ENCODE measurements around the gene MAMDC2.

Gene MAMDC2

GRCh38 chr9:70064496-70064895, 20.8 kb downstream of the MAMDC2 start:
- no peak for DNase-seq (ENCODE audit: low spot score)

GRCh38 chr9:70065572-70065971, 21.9 kb downstream of the MAMDC2 start:
- DNase-seq (ENCODE audit: low spot score), result no peak

- no peak for DNase-seq (ENCODE audit: low spot score)
Measured at GRCh38 chr9:70066418-70066817, 22.8 kb downstream of the MAMDC2 start.

DNA sequence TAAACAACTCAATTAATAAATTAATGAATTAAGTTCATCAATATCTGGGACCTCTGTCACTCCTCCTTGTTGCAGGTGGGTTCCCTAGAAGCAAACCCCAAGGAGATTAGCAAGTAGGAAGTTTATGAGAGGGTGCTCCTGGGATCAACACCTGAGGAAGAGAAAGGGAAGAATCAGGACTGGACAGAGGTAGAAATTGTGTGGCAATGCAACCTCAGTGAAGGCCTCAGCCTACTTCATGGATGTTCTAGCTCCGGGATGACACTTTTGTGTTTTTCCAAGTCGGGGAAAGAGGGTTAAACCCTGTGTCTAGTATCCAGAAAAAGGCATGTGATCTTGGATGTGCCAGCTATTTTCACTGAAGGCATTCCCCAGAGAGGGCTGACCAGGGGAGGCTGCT, 23.2 kb downstream of the MAMDC2 start:
- DNase-seq (ENCODE audit: low spot score), result no peak

DNA sequence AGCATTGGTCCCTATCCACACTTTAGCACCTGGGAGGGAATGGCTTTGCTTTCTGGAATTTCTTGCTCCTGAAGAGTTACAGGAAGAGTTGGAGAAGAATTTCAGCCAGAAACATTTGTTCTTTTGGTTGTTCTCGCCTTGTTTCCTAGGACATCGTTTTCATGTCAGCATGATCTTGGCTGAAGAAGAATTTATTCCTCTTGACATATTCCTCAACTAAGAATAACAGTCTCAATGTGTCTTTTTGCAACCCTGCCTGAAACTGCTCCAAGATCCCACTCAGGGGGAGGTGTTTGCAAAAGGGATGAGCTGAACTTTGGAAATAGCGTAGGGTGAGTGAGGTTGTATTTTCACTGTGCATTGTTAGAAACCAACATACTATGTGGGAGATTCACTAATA, 26.1 kb downstream of the MAMDC2 start:
- DNase-seq (ENCODE audit: low spot score), result no peak

GRCh38 chr9:70073193-70073592, 29.5 kb downstream of the MAMDC2 start:
- no peak for DNase-seq (ENCODE audit: low spot score)

GRCh38 chr9:70073756-70074155, 30.1 kb downstream of the MAMDC2 start:
- DNase-seq (ENCODE audit: low spot score), result no peak

DNA sequence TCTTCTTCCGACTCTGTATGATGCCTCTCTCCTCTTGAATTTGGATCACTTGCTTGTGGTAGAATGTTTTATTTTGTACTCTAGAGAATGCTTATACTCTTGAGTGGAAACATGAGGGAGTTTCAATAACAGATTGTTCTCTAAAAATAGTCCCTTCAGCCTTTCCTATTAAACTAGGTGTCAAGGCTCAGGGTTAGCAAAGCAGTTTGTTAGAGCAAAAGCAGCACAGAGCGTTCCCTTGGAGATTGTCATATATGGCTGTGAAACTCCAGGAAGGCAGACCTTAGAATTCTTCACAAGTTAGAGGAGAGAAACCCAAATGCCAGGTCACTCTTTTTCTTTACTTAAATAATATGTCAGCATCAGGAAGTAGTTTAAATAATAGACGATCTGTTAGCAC, 33.0 kb downstream of the MAMDC2 start:
- DNase-seq (ENCODE audit: low spot score), result no peak

DNA sequence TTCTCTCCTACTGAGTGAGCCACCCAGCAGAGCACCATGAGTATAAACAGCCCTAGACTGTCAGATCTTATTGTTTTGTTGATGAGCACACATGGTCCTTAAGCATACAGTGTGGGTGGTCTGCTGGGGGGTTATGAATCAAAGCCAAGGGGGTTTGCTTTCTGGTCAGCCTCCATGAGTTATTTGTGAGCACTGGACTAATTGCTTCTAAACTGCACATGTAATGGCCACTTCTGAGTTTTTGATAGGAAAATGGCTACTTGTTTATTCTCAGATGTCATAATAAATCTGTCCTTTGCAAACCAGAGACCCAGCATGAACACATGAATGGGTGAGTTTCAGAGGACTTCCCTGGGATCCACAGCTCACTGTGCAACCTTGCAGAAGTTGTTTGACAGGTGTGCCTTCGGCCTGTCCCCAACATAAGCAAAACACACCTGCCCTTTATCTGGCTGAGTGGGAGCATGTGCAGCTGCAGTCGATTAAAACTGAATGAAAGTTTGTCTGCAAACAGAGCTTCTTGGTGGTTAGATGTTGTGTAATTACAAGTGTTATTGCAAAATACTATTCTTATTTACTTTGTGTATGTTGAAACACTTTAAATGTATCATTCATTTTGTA, 35.9 kb downstream of the MAMDC2 start:
- DNase-seq (ENCODE audit: low spot score), result no peak

- no peak for DNase-seq (ENCODE audit: low spot score)
Measured at GRCh38 chr9:70080481-70081119, 37.0 kb downstream of the MAMDC2 start.

DNA sequence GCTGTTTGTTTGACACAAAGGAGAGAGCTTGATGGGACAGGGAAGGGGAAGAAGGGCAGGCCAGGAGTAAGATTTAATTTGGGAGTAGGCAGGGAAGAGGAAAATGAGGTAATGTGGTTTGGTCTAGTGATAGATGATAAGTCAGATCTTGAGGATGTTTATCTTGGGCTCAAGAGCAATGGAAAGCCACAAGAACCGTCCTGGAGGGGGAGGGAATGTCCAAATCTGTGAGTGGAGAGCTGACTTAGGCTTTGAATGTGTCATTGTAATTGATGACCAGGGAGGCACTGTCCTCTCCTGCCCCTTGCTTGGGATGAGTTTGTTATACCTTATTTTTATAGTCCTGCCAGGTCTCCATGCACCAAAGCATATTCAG, 37.5 kb downstream of the MAMDC2 start:
- no peak for DNase-seq (ENCODE audit: low spot score)

- no peak for DNase-seq (ENCODE audit: low spot score)
Measured at GRCh38 chr9:70083429-70083828, 39.8 kb downstream of the MAMDC2 start.

GRCh38 chr9:70085241-70085640, 41.6 kb downstream of the MAMDC2 start:
- DNase-seq (ENCODE audit: low spot score), result no peak

- DNase-seq (ENCODE audit: low spot score), result no peak
Measured at GRCh38 chr9:70091103-70091502, 47.5 kb downstream of the MAMDC2 start.

GRCh38 chr9:70091572-70091971, 47.9 kb downstream of the MAMDC2 start:
- DNase-seq (ENCODE audit: low spot score), result no peak

- no peak for DNase-seq (ENCODE audit: low spot score)
Measured at GRCh38 chr9:70092190-70092589, 48.5 kb downstream of the MAMDC2 start.

DNA sequence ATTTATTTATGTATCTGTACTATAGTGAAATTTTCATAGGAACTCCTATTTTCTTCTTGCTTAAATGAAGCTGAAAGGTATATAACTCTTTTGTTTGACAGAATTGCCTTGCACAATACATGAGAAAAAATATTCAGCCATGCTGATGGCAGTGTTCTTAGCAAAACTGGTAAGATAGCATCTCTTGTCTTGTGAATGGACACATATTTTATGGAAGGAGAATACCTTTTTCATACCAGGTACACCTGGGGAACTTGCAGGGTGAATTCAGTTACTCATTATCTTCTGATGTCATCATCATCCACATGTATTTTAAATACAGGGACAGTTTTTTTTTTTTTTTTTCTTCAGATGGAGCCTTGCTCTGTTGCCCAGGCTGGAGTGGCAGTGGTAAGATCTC, 49.4 kb downstream of the MAMDC2 start:
- DNase-seq (ENCODE audit: low spot score), result no peak

DNA sequence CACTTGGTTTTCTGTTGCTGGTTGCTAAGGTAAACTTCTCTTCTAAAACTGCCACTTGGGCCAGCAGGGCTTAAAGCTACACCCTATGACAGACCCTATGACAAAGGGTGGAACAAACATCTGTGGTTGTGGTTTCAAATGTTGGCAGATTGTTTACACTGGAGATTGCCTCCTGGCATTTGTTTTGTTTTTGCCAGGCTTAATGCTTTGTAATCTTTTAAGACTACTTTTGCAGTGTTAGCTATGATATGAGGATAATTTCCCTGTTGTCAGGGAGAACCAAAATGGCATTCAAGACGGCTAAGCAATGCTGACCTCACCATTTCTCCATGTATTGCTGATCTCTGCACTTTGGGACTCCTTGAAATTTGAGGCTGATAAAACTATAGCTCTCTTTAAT, 50.3 kb downstream of the MAMDC2 start:
- no peak for DNase-seq (ENCODE audit: low spot score)

- DNase-seq (ENCODE audit: low spot score), result no peak
Measured at GRCh38 chr9:70094747-70095146, 51.1 kb downstream of the MAMDC2 start.

DNA sequence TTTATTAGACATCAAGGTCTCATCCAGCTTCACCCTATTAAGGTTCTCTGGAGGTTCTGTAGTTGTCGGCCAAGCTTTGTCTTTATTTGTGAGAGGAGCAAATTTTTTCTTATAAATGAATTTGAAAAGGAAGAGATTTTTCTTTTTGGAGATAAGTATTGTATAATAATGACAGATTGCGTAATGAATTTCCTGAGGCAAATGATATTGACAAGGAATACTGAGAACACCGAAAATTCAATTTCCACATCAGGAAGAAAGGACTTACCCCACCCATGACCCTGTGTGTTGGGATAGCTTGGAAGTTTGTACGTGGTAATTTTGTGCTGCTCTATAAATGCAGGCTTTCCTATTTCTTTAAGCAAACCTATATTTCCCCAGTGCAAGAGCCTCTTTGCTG, 53.5 kb downstream of the MAMDC2 start:
- no peak for DNase-seq (ENCODE audit: low spot score)

- no peak for DNase-seq (ENCODE audit: low spot score)
Measured at GRCh38 chr9:70100362-70100761, 56.7 kb downstream of the MAMDC2 start.

DNA sequence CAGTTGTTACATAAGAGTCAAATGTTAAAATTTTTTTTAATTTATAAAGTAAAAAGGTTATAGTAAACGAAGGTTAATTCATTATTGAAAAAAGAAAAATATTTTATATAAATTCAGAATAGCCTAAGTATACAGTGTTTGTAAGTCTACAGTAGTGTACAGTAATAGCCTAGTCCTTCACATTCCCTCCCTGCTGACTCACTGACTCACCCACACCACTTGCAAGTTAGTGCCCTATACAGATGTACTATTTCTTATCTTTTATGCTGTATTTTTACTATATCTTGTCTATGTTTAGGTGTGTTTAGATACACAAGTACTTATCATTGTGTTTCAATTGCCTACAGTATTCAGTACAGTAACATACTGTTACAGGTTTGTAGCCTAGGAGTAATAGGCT, 57.6 kb downstream of the MAMDC2 start:
- DNase-seq (ENCODE audit: low spot score), result no peak

GRCh38 chr9:70105147-70105546, 61.5 kb downstream of the MAMDC2 start:
- peak; percentile 13 for DNase-seq (ENCODE audit: low spot score)

DNA sequence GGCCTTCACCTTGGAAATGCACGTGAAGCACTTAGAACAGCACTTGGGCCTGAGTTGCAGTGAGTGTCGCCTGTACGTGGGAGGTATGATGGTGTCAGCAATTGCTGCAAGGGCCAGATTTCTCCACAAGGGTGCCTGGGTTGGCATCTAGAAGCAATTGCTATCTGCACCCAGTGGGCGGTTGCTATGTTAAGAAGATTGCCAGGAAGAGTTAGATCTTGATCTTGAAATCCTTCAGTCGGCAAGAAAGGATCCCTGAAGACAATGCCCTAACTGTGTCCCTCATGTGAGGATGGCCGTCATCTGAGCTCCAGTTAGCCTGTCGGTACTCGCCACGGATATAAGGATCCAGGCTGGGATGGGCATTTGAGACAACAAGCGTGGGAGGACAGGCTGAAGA, 62.9 kb downstream of the MAMDC2 start:
- no peak for DNase-seq (ENCODE audit: low spot score)
